ENCODE measurements around the gene NUB1.
A peak's percentile ranks its signal among the peaks of the same experiment; 100 is the strongest.

Gene NUB1

GRCh38 chr7:151410405-151411390 lies 69.1 kb downstream of the NUB1 start:
- no peak for TF ChIP-seq CTCF (IDR thresholded peaks at IDR 0.05; ENCODE audit: control insufficient read depth, insufficient read depth, low read depth, low read length, missing control alignments)
- H3K4me3 ChIP-seq (ENCODE audit: control insufficient read depth, low read depth, low read length) = no peak overlapping the region; the same call in 1 of the 2 replicates
- no peak for DNase-seq (ENCODE audit: low read depth)

DNA sequence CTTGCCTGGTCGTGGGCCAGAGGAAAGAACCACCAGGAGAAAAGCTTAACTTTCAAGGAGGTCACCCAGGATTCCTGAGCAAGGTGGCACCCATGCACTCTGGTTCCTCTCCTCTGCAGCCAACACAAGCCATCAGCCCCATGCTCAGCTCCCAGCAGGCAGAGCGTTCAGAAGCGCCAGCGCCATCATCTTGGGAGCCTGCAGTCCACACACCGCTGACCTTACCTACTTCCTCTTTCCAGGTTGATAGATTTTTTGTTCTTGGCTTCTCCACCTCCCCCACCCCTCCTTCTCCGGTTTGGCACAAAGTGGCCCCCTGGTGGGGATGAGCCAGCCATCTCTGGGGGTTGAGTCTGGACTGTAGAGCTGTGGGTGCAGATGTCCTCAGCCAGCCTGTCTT lies 69.9 kb downstream of the NUB1 start:
- DNase-seq (ENCODE audit: low read depth) = no peak
- TF ChIP-seq CTCF (IDR thresholded peaks at IDR 0.05; ENCODE audit: control insufficient read depth, insufficient read depth, low read depth, low read length, missing control alignments) = no peak
- no peak overlapping the region for H3K4me3 ChIP-seq (ENCODE audit: control insufficient read depth, low read depth, low read length)

GRCh38 chr7:151412318-151412717 lies 70.7 kb downstream of the NUB1 start:
- no peak overlapping the region for H3K4me3 ChIP-seq (ENCODE audit: control insufficient read depth, low read depth, low read length)
- TF ChIP-seq CTCF (IDR thresholded peaks at IDR 0.05; ENCODE audit: control insufficient read depth, insufficient read depth, low read depth, low read length, missing control alignments) = no peak
- DNase-seq (ENCODE audit: low read depth) = no peak

DNA sequence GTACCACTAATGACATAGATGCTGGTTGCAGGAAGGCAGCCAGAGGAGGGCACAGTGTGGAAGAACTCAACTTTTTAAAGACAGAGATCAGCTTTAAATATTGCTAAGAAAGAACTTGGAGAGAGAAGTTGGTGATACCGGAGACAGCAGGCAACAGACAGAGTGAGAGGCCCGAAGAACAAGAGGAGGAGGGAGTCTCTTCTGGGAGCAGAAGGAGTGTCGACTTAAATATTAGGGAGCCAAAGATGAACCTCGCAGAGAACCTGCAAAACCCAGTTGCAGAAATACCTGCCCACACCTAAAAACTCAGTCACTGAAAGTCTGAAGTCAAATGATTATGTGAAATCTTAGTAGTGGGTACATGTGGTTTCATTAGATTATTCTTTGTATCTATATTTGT lies 71.6 kb downstream of the NUB1 start:
- no peak overlapping the region for H3K4me3 ChIP-seq (ENCODE audit: control insufficient read depth, low read depth, low read length)
- DNase-seq (ENCODE audit: low read depth) = no peak
- TF ChIP-seq CTCF (IDR thresholded peaks at IDR 0.05; ENCODE audit: control insufficient read depth, insufficient read depth, low read depth, low read length, missing control alignments) = no peak

DNA sequence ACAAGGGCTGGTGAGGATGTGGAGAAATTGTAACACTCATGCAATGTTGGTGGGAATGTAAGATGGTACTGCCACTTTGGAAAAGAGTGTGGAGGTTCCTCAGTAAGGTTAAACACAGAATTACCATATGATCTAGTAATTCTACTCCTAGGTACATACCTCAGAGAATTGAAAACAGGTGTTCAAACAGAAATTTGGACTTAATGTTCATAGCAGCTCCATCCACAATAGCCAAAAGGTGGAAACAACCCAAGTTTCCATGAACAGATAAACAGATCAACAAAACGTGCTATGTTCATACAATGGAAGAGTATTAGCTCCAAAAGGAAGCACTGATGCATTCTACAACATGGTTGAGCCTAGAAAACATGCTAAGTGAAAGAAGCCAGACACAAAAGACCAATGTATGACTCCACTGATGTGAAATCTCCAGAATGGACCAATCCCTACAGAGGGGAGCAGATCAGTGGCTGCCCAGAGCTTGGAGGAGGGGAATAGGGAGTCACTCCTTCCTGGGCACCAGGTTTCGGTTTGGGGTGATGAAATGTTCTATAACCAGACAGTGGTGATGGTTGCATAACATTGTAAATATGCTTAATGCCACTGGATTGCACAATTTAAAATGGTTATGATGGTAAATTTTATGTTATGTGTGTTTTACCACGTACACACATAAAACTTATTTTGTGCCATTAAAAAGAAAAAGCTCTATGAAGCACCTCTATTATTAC lies 73.9 kb downstream of the NUB1 start:
- TF ChIP-seq CTCF (IDR thresholded peaks at IDR 0.05; ENCODE audit: control insufficient read depth, insufficient read depth, low read depth, low read length, missing control alignments) = no peak
- no peak overlapping the region for H3K4me3 ChIP-seq (ENCODE audit: control insufficient read depth, low read depth, low read length)
- DNase-seq (ENCODE audit: low read depth) = peak; percentile 32

- no peak for DNase-seq (ENCODE audit: low read depth)
- no peak for TF ChIP-seq CTCF (IDR thresholded peaks at IDR 0.05; ENCODE audit: control insufficient read depth, insufficient read depth, low read depth, low read length, missing control alignments)
These were observed 74.7 kb downstream of the NUB1 start for GRCh38 chr7:151416112-151416940.

More at GRCh38 chr7:151416112-151416940, 74.7 kb downstream of the NUB1 start:
- no peak overlapping the region for H3K4me3 ChIP-seq (ENCODE audit: control insufficient read depth, low read depth, low read length)

Data from AG09309 (cell line).